DOHH2 (cell line): Measurements from ENCODE around the gene ZNF32.

ENCODE experiments used
- CTCF ChIP-seq: fragments of 200-600 bp; sonication (generic); IDR thresholded peaks from one replicate; pipeline ENCODE4 v1.5.1; 2014; ENCODE audit warnings: antibody characterized with exemption, mild to moderate bottlenecking, low read depth, low read length; ENCODE audit not compliant: poor library complexity, severe bottlenecking
- EZH2phosphoT487 ChIP-seq: fragments of 200-600 bp; sonication (generic); IDR thresholded peaks from 2 replicates; pipeline ENCODE4 v1.6.1; 2017; ENCODE audit warnings: borderline replicate concordance, mild to moderate bottlenecking, antibody characterized with exemption, low read length, moderate library complexity, mixed read lengths

GRCh38 chr10:43682956-43683355 lies 34.3 kb upstream of the ZNF32 start:
- TF ChIP-seq CTCF = no peak
- no peak for TF ChIP-seq EZH2phosphoT487
